Measurements from ENCODE around the gene AREG.
A peak's percentile ranks its signal among the peaks of the same experiment; 100 is the strongest.

The AREG gene

DNA sequence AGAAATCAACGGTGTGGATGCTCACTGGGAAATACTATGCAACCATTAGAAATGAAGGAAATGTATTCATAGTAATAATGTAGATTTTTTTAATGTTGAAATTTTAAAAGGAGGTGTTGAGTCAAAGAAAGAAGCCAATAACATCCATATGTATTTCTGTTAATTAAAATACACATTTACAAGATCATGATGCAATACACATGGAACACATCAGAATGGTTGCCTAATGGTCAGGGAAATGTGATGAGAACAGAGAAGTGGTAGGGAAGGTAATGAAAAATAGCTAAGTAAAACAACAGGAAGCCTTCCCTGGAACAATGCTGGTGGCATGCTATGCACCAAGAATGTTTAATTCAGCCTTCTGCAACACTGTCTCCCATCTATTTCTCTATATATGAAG, 18.2 kb downstream of the AREG start:
- no peak for DNase-seq

DNA sequence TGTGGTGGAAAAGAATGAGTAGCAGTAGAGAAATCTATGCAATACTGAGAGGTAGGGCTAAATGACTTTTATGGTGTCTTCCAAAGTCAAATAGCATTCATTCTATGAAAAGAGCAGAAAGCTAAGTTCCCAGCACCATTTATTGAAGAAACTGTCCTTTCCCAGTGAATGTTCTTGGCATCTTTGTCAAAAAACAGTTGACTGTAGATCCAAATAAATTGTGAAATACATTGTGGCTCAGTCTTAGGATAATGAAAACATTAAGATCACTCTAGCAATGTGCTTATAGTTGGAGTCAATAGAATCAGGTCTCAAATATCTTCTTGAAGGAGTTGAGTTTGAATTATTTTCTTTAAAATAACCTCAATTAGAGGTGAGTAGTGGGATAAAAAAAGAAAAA, 19.4 kb downstream of the AREG start:
- DNase-seq, result no peak

DNA sequence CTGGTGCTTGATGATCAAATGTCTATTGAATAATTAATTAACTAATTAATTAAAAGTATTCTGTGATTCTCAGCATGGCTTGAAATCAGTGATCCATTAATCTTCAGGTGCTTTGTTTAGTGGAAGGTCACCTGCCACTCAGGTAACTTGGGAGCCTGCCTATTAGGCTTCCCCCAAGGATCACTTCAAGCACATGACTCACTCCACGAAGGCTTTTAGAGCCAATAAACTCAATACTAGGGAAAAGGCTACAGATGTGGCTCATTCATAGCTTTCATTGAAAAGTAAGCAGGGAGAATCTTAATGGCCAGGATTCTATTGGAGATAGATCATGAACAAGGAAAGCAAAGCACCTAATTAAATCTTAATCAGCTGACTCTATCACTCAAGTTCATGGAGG, 21.3 kb downstream of the AREG start:
- no peak for DNase-seq

DNA sequence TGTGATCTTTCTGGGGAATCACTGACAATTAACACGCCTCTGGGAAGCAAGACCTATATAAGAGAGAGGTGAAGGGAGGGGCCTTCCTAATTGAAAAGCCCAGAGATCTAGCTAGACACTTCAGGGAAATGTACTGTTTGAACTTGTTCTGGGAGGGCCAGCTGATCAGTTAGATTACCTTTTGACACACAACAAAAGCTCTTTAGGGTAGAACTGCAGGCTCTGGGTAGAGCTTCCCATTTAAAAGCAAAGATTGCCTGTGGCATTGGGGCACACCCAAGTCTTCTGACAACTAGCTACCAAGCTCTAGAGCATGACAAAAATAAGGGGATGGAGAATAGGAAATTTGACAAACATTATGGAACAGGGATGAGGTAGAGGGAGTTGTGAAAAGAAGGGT, 26.3 kb downstream of the AREG start:
- DNase-seq, result no peak

DNA sequence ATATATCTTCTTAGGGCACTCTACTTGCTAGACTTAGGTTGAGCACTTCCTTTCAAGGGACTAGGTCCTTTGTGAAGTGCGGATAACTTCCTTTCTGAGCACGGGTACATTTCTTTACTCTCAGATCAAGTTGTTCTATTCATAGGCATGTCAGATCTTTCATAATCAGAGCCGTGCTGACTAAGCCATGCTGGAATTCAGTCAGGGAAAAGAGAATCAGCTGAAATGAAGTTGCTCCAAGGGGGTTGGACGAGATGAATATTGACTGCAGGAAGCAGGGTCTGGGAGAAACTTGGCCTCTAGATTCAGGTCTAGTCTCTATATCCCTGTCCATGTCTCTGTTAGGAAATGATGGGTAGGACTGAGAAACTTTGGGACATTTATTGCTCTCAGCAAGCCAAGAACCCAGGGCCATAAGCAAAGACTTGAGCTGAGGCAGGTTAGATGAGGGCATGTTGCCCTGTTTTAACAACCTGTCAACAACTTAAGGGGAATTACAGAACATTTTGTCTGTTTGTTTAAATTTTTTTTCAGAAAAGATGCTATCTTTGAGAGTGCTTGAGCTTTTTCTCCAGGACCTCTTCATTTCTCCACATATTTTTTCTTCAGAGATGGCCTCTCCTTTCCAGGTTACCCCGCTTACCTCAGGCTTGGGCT, 28.3 kb downstream of the AREG start:
- no peak for DNase-seq

DNA sequence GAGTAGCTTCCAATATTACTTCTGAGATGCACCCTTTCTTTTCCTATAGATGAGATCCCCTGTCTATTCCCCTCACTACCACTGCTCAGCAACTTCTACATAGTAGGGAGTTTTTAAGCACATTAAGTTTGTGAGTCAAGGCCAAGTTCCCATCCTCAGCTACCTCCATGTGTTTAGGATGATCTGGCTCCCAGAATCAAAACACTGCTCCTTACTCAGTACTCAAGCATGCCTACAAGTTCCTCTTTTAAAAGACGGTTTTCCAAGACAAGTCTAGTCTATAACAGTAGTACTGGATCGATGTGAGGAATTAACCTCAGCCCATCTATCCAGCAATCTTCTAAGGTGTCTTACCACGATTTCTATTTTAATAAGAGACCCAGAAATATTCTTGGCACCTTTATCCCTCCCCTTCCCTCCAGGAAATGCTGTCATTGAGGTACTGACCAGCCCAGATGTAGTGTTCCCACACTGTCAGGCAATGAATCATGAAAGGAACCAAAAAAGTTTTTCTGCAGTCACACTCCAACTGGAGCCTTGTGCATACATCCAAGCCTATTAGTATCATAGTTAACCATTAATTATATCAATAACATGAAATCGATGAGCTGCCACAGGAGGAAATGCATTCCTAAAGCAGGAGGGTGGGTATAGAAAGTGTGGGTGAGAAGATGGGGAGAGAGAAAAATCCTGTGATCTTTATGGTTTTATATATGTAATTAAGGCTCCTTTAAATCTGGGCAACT, 29.6 kb downstream of the AREG start:
- no peak for DNase-seq

DNA sequence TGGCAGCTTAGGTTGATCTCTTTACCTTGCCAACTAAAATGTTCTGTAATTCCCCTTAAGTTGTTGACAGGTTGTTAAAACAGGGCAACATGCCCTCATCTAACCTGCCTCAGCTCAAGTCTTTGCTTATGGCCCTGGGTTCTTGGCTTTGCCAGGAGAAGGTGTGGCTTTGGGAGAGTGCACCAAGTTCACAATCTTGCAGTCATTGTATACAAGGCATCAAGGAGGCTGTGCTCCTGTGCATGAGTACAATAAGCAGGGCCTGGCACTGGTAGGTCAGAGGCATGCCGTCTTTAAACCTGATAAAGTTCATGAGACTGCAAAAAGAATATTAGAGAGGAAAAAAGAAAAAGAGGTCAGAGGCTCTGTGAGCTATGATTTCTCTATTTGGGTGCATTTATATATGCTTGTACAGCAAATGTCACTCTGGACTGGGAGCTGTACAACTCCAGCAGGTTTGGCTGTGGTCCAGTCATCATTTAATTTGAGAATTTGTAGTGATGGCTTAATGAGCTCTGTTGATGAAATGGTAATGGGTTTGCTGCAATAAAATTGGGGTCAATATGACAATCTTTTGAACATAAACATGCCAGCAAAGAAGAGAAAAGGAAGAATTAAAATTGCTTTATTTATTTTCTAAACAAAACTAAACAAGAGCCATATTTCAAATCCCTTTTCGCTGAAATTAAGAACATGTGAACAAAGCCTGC, 30.3 kb downstream of the AREG start:
- DNase-seq, result peak; percentile 42

DNA sequence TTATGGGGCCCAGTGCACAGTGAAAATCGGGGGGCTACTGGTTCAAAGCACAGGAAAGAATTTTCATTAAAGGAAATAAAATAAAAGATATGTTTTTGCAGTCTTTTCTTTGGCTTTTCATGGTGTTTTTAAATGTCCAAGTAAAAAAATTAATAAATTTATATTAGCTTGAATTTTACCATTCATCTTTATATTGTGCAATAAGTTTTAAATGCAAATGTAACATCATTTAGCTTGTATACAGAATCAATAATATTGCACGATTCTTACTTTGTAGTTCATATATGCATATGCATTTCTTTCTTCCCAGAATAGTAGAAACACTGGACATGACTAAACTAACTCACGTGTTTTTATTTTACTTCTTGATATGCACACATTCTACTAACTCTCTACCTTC, 31.0 kb downstream of the AREG start:
- DNase-seq, result no peak

DNA sequence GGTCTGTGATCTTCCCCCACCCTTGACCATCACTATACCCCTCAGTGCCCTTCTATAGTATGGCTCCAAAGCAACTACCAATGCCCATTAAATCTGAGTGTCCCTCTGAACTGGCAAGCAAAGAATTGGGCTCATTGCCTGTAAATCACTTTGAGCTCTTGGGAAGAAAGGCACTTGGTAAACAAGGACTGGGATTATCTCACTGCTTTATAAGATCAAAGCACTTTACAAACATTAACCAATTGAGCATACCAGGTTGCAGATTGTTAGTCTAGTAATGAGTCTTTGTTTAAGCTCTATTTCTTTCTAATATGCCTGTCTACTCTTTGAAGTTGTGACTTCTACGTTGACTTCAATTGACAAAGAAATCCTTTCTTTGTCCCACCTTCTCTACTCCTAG, 34.1 kb downstream of the AREG start:
- DNase-seq, result no peak

DNA sequence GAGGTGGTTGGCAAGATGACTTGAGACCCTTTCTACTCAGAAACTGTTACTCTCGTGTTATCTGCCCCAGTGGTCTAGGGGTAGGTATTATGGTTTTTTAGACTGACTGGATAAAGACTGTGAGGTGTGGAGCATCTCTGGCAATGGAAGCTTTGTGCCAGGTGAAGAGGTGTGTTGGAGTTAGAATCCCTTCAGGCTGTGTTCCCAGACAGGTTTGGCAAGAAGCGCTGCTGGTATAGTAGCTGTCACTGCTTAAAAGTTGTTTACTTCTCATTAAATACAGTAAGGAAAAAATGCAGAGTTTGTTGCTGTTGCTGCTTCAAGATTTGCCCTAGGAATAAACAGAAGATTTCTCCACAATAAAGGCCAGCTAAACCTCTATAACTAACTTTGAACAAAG, 35.3 kb downstream of the AREG start:
- no peak for DNase-seq

DNA sequence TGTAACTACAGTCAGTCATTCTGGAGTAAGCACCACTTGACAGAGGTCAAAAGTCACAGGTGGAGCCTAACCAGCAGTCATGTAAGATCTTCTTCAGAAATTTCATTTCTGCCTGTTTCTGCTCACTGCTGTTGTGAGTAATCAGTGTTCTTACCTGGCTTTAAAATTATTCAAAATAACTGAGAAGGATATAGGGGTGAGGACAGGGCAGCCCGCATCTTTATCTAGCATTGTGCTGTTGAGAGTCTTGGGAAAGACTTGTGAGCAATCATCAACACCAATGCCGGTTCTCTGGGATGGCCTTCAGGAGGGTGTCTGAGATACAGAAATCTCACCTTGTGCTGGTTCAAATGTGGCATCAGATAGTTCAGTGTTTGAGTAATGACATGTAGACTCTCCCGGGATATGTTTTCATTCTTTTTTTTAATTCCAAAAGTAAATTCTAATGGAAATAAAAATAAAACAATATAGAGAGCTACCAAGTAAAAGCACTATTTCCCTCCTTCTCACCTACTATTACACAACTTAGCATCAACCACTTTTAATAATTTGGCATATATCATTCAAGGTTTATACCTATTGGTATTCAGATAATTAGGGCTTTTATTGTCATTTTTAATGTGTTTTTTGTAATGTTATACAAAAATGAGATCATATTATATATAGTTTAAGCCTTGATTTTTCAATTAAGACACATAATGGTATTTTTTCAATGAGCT, 37.1 kb downstream of the AREG start:
- no peak for DNase-seq

DNA sequence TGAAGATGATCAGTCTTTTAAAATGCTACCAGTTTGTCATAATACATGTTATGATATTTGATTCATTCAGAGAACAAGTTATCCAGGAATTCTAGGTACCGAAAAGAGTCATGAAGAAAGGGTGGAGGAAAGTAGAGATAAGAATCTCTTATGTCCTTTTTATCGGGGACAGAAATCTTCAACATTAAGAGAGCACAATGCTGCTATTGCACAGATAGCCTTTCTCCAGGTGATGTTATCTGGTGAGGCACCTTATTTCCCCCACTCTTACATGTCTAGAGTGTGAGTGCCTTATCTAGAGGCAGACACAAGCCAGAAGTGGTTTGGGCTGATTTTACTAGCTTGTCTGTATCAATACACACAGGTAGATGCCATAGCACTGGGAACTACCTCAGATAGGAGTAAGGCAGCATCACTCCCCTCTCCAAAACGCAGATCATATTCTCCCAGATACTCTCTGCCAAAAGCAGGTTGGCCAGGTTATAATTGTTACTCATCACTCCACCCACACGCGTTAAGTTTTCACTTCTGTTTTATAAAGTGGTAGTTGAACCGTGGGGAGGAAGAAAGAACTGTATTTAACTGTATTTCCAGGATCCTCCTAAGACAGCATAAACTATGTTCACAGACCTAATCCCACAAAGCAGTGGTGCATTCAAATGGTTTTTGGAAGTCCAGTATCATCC, 38.4 kb downstream of the AREG start:
- DNase-seq, result no peak

DNA sequence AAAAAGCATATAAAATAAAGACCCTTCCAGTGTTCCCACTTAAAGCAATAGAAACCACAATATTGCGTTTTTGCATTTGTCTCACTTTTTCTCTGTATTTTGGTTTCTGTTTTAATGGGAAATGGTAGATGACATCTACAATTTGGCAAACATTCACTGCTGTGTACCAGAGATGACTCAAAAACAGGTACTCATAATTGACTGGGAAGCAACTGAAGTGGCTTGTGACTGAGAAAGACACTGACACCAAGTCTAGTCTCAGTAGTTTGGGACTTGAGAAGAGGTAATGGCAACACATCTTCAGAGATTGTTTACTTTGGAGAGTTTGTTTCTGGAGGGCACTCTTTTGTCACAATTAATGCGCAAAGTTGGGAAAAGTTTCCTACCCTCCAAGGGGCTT, 42.0 kb downstream of the AREG start:
- DNase-seq, result no peak

DNA sequence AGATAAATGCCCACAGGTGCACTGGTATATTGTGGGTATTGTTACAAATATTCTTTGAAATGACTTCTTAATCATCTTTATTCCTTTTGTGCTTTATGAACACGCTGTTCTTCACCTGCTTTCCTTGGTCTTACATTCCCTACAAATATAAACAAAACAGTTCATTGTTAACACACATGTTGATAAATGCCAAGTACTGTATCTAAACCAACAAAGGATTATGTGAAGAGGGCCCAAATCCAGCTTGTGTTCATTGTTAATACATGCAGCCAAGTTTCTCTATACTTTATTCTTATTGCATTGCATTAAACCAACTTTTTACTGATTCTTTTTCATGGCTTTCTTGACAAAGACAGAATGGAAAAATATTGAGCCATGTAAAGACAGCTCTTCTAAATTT, 42.8 kb downstream of the AREG start:
- DNase-seq, result no peak

DNA sequence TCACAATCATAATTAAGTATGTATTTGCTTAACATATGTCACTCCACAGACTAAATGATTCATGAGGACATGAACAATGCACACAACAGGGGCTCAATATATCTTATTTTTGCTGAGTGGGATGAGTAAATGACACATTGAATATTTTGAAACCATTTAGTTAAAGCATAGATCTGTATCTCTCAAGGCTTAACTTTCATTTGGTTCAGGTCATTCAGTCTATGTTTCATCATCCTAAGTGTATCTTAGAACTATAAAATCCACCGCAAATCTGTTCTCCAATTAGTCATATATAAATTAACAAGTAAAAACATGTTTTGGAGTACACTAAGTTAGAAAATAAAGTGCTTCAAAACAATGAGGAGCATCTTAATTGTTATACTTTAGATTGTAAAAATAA, 45.8 kb downstream of the AREG start:
- DNase-seq, result no peak

DNA sequence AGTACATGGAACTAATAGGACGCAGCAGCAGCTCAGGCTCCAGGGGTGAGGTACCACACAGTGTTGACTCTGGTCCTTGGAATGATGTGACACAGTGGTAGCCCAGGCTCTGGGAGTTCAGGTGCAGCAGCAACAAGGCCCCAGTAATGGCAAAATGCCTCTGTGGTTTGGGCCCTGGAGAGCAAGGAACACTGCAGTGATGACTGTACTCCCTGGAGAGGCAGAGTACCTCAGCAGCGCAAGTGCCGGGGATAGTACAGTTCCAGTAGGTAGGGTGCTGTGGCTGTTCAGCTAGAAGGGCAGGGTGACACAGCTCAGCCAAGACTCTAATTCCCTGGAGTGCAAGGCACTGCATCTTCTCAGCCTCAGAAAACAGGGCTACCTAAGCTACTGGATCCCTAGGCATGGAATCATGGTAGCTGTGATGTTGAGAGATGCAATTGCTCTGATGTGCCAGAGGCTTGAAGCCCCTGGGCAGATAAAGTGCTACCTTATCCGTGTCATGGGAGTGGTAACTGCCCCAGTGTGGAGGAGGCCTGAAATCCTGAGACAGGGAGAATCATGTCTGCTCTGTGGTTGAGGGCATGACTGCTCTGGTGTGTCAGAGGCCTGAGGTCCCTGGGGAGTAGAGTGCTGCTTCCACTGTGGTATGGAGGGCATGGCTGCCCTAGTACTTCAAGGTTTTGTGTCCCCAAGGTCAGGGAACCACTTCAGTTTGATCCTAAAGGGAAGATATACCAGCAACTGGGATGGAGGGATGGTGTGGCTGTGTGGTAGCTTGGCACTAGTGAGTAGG, 55.2 kb downstream of the AREG start:
- no peak for DNase-seq

DNA sequence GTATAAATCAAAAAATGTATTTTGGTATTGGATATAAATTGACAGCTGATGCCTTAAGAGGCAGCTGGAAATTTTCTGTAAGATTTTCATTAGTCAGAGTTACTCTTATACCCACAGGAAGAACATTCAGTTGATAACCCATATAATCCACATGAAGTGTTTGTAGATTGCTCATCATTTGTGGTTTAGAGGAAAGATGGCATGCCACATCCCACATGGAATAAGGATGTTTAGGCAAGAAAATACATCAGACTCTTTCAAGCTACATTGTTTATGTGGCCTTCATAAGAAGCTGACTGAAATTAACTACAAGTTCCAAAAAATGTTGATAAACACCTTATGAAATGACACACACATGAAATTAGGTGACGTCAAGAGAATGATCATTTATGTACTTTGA, 56.6 kb downstream of the AREG start:
- DNase-seq, result no peak

DNA sequence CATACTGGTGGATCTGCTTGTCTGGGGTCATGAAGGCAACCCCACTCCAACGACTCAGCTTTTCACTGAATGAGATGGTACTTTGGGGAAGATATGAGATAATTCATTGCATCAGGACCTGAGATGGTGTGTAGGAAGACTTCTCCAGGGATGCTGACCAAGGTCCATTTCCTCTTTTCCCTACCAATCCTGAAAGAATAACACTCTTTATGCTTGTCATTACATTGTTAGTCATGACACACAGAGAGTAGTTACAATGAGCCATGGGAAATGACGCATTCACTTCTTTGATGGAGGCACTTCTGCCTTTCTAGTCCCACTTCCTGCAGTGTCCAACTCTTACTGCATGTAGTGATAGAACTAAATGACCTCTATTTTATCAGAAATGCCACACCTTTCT, 58.6 kb downstream of the AREG start:
- DNase-seq, result no peak

DNA sequence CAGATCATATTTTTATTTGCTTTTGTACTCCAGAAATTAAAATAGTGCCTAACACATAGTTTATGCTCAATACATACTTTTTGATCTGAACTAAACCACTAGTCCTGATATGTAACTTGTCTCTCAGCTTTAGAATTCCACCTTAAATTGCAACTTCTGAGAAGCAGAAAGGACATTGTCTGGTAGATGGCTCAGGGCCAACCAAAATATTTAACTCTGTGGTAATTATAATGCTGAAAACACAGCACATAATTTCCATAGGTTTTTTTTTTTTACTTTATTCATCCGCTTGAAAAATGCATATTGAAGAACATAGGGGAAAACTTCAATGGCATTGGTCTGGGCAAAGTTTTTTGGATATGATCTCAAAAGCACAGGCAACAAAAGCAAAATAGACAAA, 59.3 kb downstream of the AREG start:
- DNase-seq, result no peak

Measured in right kidney (tissue), 1 donor.